HG03558 (cell line): ENCODE measurements around the gene AANAT.

ENCODE experiments used
- ATAC-seq: cut with Tn5 transposase; IDR thresholded peaks from one replicate; pipeline ENCODE4 v1.9.1; 2021; ENCODE audit warnings: moderate number of reproducible peaks; ENCODE audit not compliant: unreplicated experiment; ENCODE audit errors: extremely low read depth

Gene AANAT

GRCh38 chr17:76466775-76467130 is 650 bp upstream of the AANAT start:
- ATAC-seq: no peak

GRCh38 chr17:76467809-76468633 is 618 bp downstream of the AANAT start:
- ATAC-seq: no peak

GRCh38 chr17:76468634-76469010 is 1.2 kb downstream of the AANAT start:
- no peak for ATAC-seq

- no peak for ATAC-seq
Observed at GRCh38 chr17:76469076-76469990, 1.9 kb downstream of the AANAT start.

GRCh38 chr17:76469991-76470739 is 2.8 kb downstream of the AANAT start:
- no peak for ATAC-seq

- no peak for ATAC-seq
Observed at GRCh38 chr17:76471498-76472257, 4.3 kb downstream of the AANAT start.

- no peak for ATAC-seq
Observed at GRCh38 chr17:76472258-76472645, 4.8 kb downstream of the AANAT start.

GRCh38 chr17:76472726-76473125 is 5.3 kb downstream of the AANAT start:
- ATAC-seq: no peak

- ATAC-seq: no peak
Observed at GRCh38 chr17:76473541-76473985, 6.2 kb downstream of the AANAT start.

GRCh38 chr17:76474238-76474637 is 6.8 kb downstream of the AANAT start:
- no peak for ATAC-seq

GRCh38 chr17:76474894-76475293 is 7.5 kb downstream of the AANAT start:
- ATAC-seq: no peak

- no peak for ATAC-seq
Observed at GRCh38 chr17:76475302-76475701, 7.9 kb downstream of the AANAT start.

- no peak for ATAC-seq
Observed at GRCh38 chr17:76476736-76477135, 9.3 kb downstream of the AANAT start.

GRCh38 chr17:76477576-76477975 is 10.2 kb downstream of the AANAT start:
- no peak for ATAC-seq

GRCh38 chr17:76478097-76478496 is 10.7 kb downstream of the AANAT start:
- ATAC-seq: no peak

GRCh38 chr17:76478730-76479514 is 11.5 kb downstream of the AANAT start:
- ATAC-seq: no peak

- ATAC-seq: no peak
Observed at GRCh38 chr17:76479515-76480060, 12.2 kb downstream of the AANAT start.

- ATAC-seq: no peak
Observed at GRCh38 chr17:76480632-76481031, 13.2 kb downstream of the AANAT start.
